Measurements from ENCODE around the gene GPR37L1. TPM values are rescaled to one million over a fixed set of nuclear protein-coding genes. Genes with fewer than 3 reads are reported as not detected.
A peak's percentile ranks its signal among the peaks of the same experiment; 100 is the strongest.

The GPR37L1 gene
- total RNA-seq, 1 donor from 2014 or later: 0.05 TPM

GRCh38 chr1:202112859-202113689, 9.6 kb upstream of the GPR37L1 start:
- H3K9me3 ChIP-seq (replicated peaks): no peaks in the 10 kb centered on the region
- peaks cover 39% of the 10 kb centered on the region for H3K4me1 ChIP-seq
- peak overlapping the region; percentile 11 for H3K4me3 ChIP-seq
- H3K27ac ChIP-seq (replicated peaks): peak overlapping the region; percentile 82
- DNase-seq: peak; percentile 62
- no peaks in the 10 kb centered on the region for H3K36me3 ChIP-seq
- intact Hi-C loops (cut with micrococcal nuclease): no loop called here
- no peak for TF ChIP-seq CTCF (IDR thresholded peaks at IDR 0.05; ENCODE audit: borderline replicate concordance)
- H3K27me3 ChIP-seq (ENCODE audit: low read depth): no peaks in the 10 kb centered on the region

GRCh38 chr1:202113690-202114300, 8.9 kb upstream of the GPR37L1 start:
- no peak for TF ChIP-seq CTCF (IDR thresholded peaks at IDR 0.05; ENCODE audit: borderline replicate concordance)
- no peaks in the 10 kb centered on the region for H3K9me3 ChIP-seq (replicated peaks)
- H3K4me3 ChIP-seq: no peak overlapping the region
- intact Hi-C loops (cut with micrococcal nuclease): no loop called here
- H3K36me3 ChIP-seq: no peaks in the 10 kb centered on the region
- H3K27ac ChIP-seq (replicated peaks): peak overlapping the region; percentile 82
- peaks cover 35% of the 10 kb centered on the region for H3K4me1 ChIP-seq
- no peaks in the 10 kb centered on the region for H3K27me3 ChIP-seq (ENCODE audit: low read depth)
- DNase-seq: no peak

DNA sequence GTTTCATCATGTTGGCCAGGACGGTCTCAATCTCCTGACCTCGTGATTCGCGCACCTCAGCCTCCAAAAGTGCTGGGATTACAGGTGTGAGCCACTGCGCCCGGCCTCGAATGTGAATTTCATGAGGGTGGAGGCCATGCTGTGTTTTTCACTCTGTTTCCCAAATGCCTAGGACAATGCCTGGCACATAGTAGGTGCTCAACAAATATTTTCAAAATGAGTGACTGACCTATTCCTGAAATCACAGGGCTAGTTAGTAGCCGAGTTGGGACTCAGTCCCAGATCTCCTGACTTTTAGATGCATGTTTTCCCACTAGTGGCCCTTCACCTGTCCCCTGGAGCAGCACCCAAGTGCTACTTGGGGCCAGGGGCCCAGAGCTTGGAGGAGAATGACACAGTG, 6.4 kb upstream of the GPR37L1 start:
- DNase-seq: no peak
- no peak for TF ChIP-seq CTCF (IDR thresholded peaks at IDR 0.05; ENCODE audit: borderline replicate concordance)
- H3K9me3 ChIP-seq (replicated peaks): no peaks in the 10 kb centered on the region
- intact Hi-C loops (cut with micrococcal nuclease): loop anchor here (5.0 kb wide), 1 partner anchor 109 kb away; no protein-coding TSS in a partner anchor
- H3K27me3 ChIP-seq (ENCODE audit: low read depth): no peaks in the 10 kb centered on the region
- H3K36me3 ChIP-seq: no peaks in the 10 kb centered on the region
- H3K27ac ChIP-seq (replicated peaks): no peak overlapping the region
- peaks cover 25% of the 10 kb centered on the region for H3K4me1 ChIP-seq
- no peak overlapping the region for H3K4me3 ChIP-seq

DNA sequence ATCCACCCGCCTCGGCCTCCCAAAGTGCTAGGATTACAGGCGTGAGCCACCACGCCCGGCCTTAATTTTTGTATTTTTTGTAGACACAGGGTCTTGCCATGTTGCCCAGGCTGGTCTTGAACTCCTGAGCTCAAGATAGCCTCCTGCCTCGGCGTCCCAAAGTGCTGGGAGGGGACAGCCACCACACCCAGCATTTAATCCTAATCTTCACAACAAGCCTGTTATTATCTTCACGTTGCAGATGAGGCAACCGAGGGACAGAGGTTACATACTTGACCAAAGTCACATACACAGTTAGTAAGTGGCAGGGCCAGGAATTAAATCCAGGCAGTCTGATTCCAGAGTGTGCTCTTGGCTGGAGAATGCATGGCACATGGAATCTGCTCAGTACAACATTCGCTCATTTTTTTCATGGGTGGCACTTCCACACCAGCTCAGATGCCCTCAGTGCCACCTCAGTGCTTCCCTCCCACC, 4.8 kb upstream of the GPR37L1 start:
- DNase-seq: no peak
- no peaks in the 10 kb centered on the region for H3K36me3 ChIP-seq
- no peak for TF ChIP-seq CTCF (IDR thresholded peaks at IDR 0.05; ENCODE audit: borderline replicate concordance)
- no peaks in the 10 kb centered on the region for H3K27me3 ChIP-seq (ENCODE audit: low read depth)
- H3K4me1 ChIP-seq: peaks cover 20% of the 10 kb centered on the region
- H3K27ac ChIP-seq (replicated peaks): peak overlapping the region; percentile 50
- H3K4me3 ChIP-seq: no peak overlapping the region
- no peaks in the 10 kb centered on the region for H3K9me3 ChIP-seq (replicated peaks)
- intact Hi-C loops (cut with micrococcal nuclease): loop anchor here (5.0 kb wide), 1 partner anchor 111 kb away; no protein-coding TSS in a partner anchor

- Histone ChIP-seq H3K27ac (replicated peaks) (no peak overlapping the region), H3K9me3 (replicated peaks) (no peaks in the 10 kb centered on the region), H3K4me1 (peaks cover 4% of the 10 kb centered on the region), H3K4me3 (no peak overlapping the region), H3K36me3 (no peaks in the 10 kb centered on the region), H3K27me3 (ENCODE audit: low read depth) (no peaks in the 10 kb centered on the region)
- TF ChIP-seq CTCF (IDR thresholded peaks at IDR 0.05; ENCODE audit: borderline replicate concordance): no peak
- no peak for DNase-seq
- intact Hi-C loops (cut with micrococcal nuclease): no loop called here
These were observed 1.7 kb upstream of the GPR37L1 start for GRCh38 chr1:202121006-202121405.

Measured in left ventricle myocardium inferior (tissue), 1 donor.